Small intestine (tissue), 7 donors: ENCODE results near the gene VGLL3. TPM values are rescaled to one million over a fixed set of nuclear protein-coding genes. Genes with fewer than 3 reads are reported as not detected.

ENCODE experiments used
- DNase-seq, 2 donors: peaks; one replicate each; pipeline versions ENCODE4 v3.0.0 to v3.0.0-alpha.2; 2013
- FAIRE-seq: peaks from 2 replicates; lab custom pipeline; 2012; peaks lifted over from hg19 to GRCh38; lab: Jason Lieb, UNC
- H3K27ac ChIP-seq, 3 donors: one replicate each; pipeline ENCODE4 v1.5.1; 2013; ENCODE audit warnings: low read length in 2 of 3, mild to moderate bottlenecking in 2 of 3, control low read depth in 1 of 3, inconsistent platforms in 1 of 3, low read depth in 1 of 3, moderate library complexity in 1 of 3
- H3K27me3 ChIP-seq, 3 donors: one replicate each; pipeline ENCODE4 v1.6.1; 2013; ENCODE audit warnings: low read length in 3 of 3, inconsistent platforms in 1 of 3; ENCODE audit not compliant: control insufficient read depth in 3 of 3, insufficient read depth in 3 of 3
- H3K36me3 ChIP-seq, 3 donors: one replicate each; pipeline ENCODE4 v1.6.1; 2013; ENCODE audit warnings: low read length in 3 of 3, inconsistent platforms in 1 of 3, low read depth in 1 of 3, mild to moderate bottlenecking in 1 of 3, moderate library complexity in 1 of 3; ENCODE audit not compliant: control insufficient read depth in 3 of 3, insufficient read depth in 2 of 3
- H3K4me1 ChIP-seq, 3 donors: one replicate each; pipeline ENCODE4 v1.6.1; 2013; ENCODE audit warnings: low read length in 2 of 3, inconsistent platforms in 1 of 3, low read depth in 1 of 3, mild to moderate bottlenecking in 1 of 3, moderate library complexity in 1 of 3; ENCODE audit not compliant: control insufficient read depth in 3 of 3, insufficient read depth in 2 of 3
- H3K4me3 ChIP-seq, 3 donors: one replicate each; pipeline ENCODE4 v1.5.1; 2013; ENCODE audit warnings: low read length in 3 of 3, control low read depth in 1 of 3, inconsistent platforms in 1 of 3, low read depth in 1 of 3, mild to moderate bottlenecking in 1 of 3, moderate library complexity in 1 of 3
- H3K9me3 ChIP-seq, 2 donors: one replicate each; pipeline ENCODE4 v1.6.1; 2013; ENCODE audit warnings: low read depth in 1 of 2, low read length in 1 of 2; ENCODE audit not compliant: control insufficient read depth in 2 of 2, insufficient read depth in 1 of 2
- WGBS, 3 donors: extraction: QIAGEN DNeasy Blood & Tissue Kit; methylation state at CpG; one replicate each; pipeline ENCODE4 v1.1.7; 2013; 5-methylcytosine and 5-hydroxymethylcytosine counted together
- polyA plus RNA-seq, 4 donors: library from polyadenylated mRNA; stranded (reverse) in 3 of 4; unstranded in 1 of 4; fragments of 200-250 nt in 3 of 4; fragments of 120-200 nt in 1 of 4; gene quantifications; one replicate each; pipeline versions ENCODE4 v1.2.1 to v1.2.3, GENCODE V29; 2013
- donor health status: healthy with polysubstance abuse.
- donor health status: control.
- donor health status: control.
- donor health status: Bipolar disorder and iron deficiency.
- donor health status: healthy.

VGLL3 gene
- polyA plus RNA-seq, 4 donors, result 1.6 to 11.4 (median 1.7) TPM; not detected in 1

DNA sequence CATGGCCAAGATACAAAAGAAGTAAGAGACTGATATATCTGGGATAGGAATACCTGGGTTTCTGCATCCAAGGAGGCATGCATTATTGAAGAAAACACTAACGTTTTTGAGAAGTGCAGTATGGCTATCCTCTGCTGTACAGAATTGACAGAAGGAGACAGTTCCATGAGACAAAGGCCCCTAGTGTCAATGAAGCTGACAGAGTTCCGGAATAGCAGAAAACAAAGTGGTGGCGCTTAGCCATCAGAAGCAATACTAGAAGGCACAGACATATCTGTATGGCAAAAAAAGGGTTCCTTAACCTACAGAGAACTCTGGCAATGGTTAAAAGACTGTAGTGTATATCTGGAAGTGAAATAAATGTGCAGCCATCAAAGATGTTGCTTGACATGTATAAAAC is 77.8 kb downstream of the VGLL3 start:
- no peaks in the 10 kb centered on the region for H3K36me3 ChIP-seq
- no peak for FAIRE-seq
- H3K27ac ChIP-seq, result no peak overlapping the region
- WGBS, 3 donors, result 65 to 79% (median 77%) methylated on average over 3 of the region's 3 CpGs
- no peaks in the 10 kb centered on the region for H3K27me3 ChIP-seq
- no peaks in the 10 kb centered on the region for H3K4me1 ChIP-seq
- H3K9me3 ChIP-seq, result no peaks in the 10 kb centered on the region
- H3K4me3 ChIP-seq, result no peak overlapping the region
- DNase-seq, result no peak

DNA sequence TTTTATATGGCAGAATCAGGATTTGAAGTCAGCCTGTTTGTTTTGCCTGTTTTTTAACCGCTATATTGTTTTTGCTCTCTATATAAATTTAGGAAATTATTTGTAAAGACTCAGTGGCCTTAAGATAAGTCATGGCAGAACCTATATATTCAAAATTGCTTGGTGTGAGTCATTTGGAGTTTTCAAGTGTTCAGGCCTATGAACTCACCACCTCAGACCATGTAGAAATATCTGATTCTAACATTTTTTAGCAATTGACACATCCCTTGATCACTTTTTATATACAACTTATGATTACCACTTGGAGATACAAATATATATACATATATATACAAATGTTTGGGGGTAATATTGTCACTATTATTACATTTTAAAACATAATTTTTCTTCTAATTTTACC is 95.7 kb downstream of the VGLL3 start:
- Histone ChIP-seq H3K9me3 (no peaks in the 10 kb centered on the region), H3K36me3 (no peaks in the 10 kb centered on the region), H3K27me3 (no peaks in the 10 kb centered on the region), H3K4me3 (no peak overlapping the region), H3K27ac (no peak overlapping the region), H3K4me1 (no peaks in the 10 kb centered on the region)
- WGBS, 3 donors, result 92 to 99% (median 92%) methylated on average over 1 of the region's 1 CpG
- DNase-seq, result no peak
- FAIRE-seq, result no peak

DNA sequence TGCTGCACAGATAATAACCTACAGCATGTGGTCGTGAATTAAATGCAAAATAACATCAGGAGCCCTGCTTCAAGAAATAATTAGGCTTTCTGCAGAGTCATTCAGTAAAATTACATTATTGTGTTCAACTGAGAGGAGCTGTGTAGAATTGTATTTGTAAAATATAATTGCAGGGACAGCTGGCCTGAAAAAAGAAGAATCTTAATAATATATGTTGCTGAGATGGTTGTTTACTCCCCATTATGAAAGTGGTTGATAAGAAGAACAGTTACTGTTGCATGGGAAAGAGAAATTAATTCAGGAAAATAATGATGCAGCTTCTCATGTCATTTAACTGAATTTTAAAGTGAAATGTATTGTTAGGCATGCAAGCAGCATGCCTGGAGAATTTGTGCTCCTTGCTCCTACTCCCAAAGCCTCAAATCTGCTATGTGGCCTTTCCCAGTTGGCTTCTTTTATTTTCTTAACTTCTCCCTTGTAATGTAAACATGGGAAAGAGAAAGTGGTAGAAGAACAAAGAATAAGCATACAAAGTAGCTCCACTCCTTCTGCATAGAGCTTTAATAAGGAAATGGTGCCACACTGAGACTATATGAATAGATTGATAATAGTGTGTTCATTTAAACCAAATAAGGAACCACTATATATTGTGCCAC is 100.1 kb downstream of the VGLL3 start:
- Histone ChIP-seq H3K9me3 (no peaks in the 10 kb centered on the region), H3K36me3 (no peaks in the 10 kb centered on the region), H3K4me3 (no peak overlapping the region), H3K27me3 (no peaks in the 10 kb centered on the region), H3K4me1 (no peaks in the 10 kb centered on the region), H3K27ac (no peak overlapping the region)
- WGBS, 3 donors, result 31 to 64% (median 35%) methylated on average over 1 of the region's 1 CpG
- DNase-seq, result no peak
- FAIRE-seq, result no peak

Other genes with a start within 250 kb of the VGLL3 start
- gene CHMP2B, start 236.2 kb upstream of the VGLL3 start, polyA plus RNA-seq, result 10 to 100 TPM; 32.9 to 73.0 (median 64.1) TPM